Measurements from ENCODE around the gene CBX2. TPM values are rescaled to one million over a fixed set of nuclear protein-coding genes. Genes with fewer than 3 reads are reported as not detected.
"Not testable (repeated sequence)": the region's sequence is repeated elsewhere in the genome, so short reads cannot be mapped to it uniquely, and the experiment has no call there.

The CBX2 gene
- total RNA-seq, 2 experiments from 2014 or later, result 16.2 to 16.5 TPM

DNA sequence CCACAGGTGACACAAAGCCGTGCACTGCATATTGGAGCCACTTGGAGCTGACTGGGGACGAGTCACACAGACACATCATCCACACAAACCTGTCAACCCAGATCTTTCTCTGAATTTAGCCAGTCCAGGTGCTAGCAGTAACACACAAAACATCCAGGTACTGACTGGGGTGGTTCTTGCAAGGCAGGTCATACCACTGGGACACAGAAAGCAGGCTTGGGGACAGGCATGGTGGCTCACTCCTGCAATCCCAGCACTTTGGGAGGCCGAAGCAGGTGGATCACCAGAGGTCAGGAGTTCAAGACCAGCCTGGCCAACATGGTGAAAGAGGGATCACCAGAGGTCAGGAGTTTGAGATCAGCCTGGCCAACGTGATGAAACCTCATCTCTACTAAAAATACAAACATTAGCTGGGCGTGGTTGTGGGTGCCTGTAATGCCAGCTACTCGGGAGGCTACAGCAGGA lies 32.3 kb upstream of the CBX2 start:
- ATAC-seq, result no peak

DNA sequence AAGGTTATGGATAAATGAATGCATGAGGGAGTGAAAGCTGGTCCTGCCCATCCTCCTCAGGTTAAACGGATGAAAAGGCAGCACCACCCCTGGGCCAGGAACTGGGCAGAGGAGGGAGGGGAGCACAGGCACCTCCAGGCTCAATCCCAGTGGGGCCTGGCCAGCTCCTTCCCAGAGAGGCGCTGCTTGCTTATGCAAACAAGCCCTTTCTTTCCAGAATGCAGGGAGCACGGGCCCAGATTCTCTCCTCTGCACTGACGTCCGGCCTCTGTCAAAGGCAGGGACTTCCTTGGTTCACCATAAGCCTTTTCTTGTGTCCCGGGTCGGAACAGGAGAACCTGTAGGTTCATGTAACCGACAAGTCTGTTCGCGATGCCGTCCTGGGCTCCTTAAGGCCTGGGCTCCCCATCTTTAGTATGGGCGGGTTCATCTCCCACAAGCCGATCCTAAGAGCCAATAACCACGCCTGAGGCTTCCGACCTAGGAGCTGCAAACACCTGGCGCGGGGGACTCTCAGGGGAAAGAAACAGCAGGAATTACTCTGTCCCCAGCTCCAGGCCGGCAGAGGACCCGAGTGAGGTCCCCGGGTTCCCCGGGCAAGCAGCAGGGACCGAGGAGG lies 30.9 kb upstream of the CBX2 start:
- CTCF ChIA-PET, result interaction anchor here (0.5 to 2.8 kb wide), 13 partner anchors 19 to 247 kb away, joined by 3 to 11 read pairs (median 5); no protein-coding TSS in a partner anchor
- POLR2A ChIA-PET, result no interaction called here
- H3K4me3 Mint-ChIP-seq, result no peak overlapping the region
- H3K27me3 Mint-ChIP-seq (ENCODE audit: low read depth), result peaks cover 38% of the 10 kb centered on the region
- ATAC-seq (no peak), DNase-seq (no peak)
- no peaks in the 10 kb centered on the region for H3K36me3 Mint-ChIP-seq (ENCODE audit: low read depth)
- H3K27ac Mint-ChIP-seq, result no peak overlapping the region
- peaks cover 19% of the 10 kb centered on the region for H3K4me1 Mint-ChIP-seq (ENCODE audit: low read depth)
- H3K9me3 Mint-ChIP-seq (ENCODE audit: insufficient read depth), result no peaks in the 10 kb centered on the region

More for the DNA sequence above, 32.3 kb upstream of the CBX2 start:
- Mint-ChIP-seq H3K36me3 (ENCODE audit: low read depth) (no peaks in the 10 kb centered on the region), H3K4me3 (peak overlapping the region; percentile 38), H3K27ac (no peak overlapping the region), H3K27me3 (ENCODE audit: low read depth) (peaks cover 26% of the 10 kb centered on the region), H3K4me1 (ENCODE audit: low read depth) (peaks cover 19% of the 10 kb centered on the region), H3K9me3 (ENCODE audit: insufficient read depth) (no peaks in the 10 kb centered on the region)
- CTCF ChIA-PET, result interaction anchor here (0.6 to 2.9 kb wide), 32 partner anchors 9 to 510 kb away, joined by 3 to 11 read pairs (median 4); partner anchors contain the start of gene GAA
- no peak for DNase-seq
- POLR2A ChIA-PET, result interaction anchor here (0.5 kb wide), 1 partner anchor 731 kb away, joined by 3 read pairs; no protein-coding TSS in a partner anchor

DNA sequence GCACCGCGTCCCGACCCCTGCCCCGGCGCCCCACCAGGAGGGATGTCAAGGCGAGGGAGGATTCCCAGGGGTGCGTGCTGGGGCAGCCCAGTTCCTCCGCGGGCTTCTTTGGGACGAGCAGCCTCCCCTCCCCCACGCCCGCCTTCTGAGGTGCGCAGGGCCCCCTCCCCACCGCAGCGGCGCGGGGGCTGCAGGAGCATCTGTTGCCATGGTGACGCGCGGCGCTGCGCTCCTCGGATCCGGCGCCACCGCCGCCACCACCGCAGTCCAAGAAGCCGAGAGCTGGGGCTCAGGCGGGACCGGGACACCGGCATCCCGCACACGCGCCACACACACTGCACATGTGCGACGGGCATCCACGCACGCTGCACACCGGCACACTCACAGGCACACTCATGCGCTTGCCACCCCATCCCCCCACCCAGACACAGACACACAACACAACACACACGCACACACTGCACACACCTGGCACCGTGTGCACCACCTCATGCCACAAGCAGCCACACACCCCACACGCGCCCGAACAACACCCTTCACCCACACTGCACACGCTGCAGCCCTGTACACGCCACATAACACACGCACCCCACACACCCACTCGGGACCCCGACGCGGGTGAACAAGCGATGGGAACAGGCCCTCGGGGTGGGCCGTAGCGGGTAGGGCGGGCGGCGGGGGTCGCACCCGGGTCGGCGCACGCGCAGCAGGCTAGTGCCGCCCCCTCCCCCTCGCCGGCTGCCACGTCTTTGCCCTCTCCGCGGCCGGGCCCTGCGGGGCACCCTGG lies 30.2 kb upstream of the CBX2 start:
- H3K4me1 Mint-ChIP-seq (ENCODE audit: low read depth), result peaks cover 21% of the 10 kb centered on the region
- H3K27me3 Mint-ChIP-seq (ENCODE audit: low read depth), result peaks cover 38% of the 10 kb centered on the region
- ChIA-PET CTCF (interaction anchor here (1.2 to 2.8 kb wide), 6 partner anchors 19 to 247 kb away, joined by 3 to 11 read pairs (median 6); no protein-coding TSS in a partner anchor), POLR2A (no interaction called here)
- H3K36me3 Mint-ChIP-seq (ENCODE audit: low read depth), result no peaks in the 10 kb centered on the region
- no peak for ATAC-seq
- H3K27ac Mint-ChIP-seq, result no peak overlapping the region
- DNase-seq, result no peak
- no peaks in the 10 kb centered on the region for H3K9me3 Mint-ChIP-seq (ENCODE audit: insufficient read depth)
- peak overlapping the region; percentile 38 for H3K4me3 Mint-ChIP-seq

DNA sequence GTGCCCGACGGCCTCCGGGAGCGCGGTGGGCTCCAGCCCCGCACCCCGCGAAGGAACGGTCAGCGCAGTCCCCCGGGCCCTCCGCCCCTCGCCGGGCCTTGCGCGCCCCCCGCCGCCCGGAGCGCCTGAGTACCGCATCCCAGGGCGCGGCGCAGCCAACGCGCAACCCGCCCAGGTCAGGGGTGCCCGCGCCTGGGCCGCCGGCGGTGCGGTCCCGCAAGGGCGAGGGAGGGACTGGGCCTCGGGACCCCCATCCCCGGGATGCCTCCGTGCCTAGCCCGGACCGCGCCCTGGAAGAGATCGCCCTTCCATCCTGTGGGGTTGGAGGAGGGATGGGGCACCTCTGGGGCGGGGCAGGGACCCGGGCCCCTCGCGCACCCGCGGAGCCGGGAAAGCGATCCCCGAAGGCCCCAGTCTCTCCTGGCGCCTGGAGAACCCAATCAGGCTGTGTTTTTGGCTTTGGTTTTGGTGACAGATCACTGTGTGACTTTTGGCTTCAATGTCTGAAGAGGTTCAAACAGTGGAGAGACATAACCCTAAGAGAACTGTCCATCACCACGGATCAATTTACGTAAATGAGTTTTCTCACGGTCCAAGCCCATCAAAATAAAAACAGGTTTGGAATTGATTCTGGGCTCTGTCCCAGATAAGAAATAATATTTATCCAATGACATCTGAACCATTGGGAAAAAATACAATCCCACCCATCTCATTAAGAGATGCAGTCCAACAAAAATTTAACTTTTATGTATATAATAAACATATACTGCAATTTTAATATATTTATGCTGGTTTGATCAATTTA lies 29.5 kb upstream of the CBX2 start:
- DNase-seq (no peak), ATAC-seq (no peak)
- no peaks in the 10 kb centered on the region for H3K36me3 Mint-ChIP-seq (ENCODE audit: low read depth)
- H3K4me3 Mint-ChIP-seq, result no peak overlapping the region
- CTCF ChIA-PET, result no interaction called here
- peaks cover 37% of the 10 kb centered on the region for H3K27me3 Mint-ChIP-seq (ENCODE audit: low read depth)
- H3K27ac Mint-ChIP-seq, result no peak overlapping the region
- no peaks in the 10 kb centered on the region for H3K9me3 Mint-ChIP-seq (ENCODE audit: insufficient read depth)
- POLR2A ChIA-PET, result no interaction called here
- peaks cover 21% of the 10 kb centered on the region for H3K4me1 Mint-ChIP-seq (ENCODE audit: low read depth)

DNA sequence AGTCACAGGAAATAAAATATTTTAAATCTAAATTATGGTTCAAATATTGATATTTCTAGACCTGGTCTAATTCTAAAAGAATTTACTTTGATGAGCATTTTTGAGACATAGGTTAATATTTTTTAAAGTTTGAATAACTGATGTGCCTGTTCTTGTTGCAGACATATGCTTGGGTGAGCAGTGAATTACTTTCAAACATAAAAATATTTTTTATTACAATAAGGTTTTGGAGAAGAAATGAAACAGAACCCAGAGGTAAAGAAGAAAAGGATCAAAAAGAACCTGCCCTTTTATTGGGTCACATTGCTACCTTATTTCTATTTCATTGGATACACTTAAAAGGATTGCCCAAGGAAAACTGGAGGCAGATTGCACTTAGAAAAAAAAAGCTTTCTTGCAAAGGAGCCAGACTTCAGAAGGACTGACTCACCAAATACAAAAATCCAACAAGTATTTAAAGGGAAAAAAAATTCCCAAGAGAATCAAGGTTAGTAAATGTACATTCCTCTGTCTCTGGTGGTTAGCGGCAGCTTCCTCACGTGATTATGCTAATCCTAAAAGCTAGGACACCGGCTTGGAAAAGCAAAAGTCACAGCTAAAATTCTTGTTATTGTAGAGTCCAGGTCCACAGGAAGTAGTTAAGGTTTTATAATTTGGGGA lies 28.7 kb upstream of the CBX2 start:
- H3K27me3 Mint-ChIP-seq (ENCODE audit: low read depth), result peaks cover 37% of the 10 kb centered on the region

DNA sequence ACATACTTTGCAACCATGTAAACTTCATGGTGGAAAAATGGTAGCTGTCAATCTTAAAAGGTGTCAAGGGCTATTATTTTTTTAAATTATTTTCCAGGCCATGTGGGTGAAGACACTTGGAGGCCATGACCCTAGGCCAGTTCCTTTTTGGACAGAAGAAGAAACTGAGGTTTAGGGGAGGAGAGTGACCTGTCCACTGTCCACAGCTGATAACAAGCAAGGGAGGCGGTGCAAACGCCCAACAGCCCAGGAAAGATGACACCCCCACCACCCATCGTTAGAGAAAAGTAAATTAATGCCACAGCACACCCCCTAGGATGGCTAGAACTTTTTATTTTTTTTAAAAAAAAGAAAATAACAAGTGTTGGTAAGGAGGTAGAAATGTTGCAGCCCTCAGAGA lies 28.0 kb upstream of the CBX2 start:
- ChIA-PET CTCF (no interaction called here), POLR2A (interaction anchor here (0.6 kb wide), 1 partner anchor 48 kb away, joined by 3 read pairs; no protein-coding TSS in a partner anchor)
- Mint-ChIP-seq H3K36me3 (ENCODE audit: low read depth) (no peaks in the 10 kb centered on the region), H3K27me3 (ENCODE audit: low read depth) (peaks cover 37% of the 10 kb centered on the region), H3K27ac (no peak overlapping the region), H3K4me1 (ENCODE audit: low read depth) (peaks cover 21% of the 10 kb centered on the region), H3K4me3 (no peak overlapping the region), H3K9me3 (ENCODE audit: insufficient read depth) (no peaks in the 10 kb centered on the region)
- no peak for DNase-seq
- ATAC-seq, result no peak

More for the DNA sequence above, 28.7 kb upstream of the CBX2 start:
- peaks cover 21% of the 10 kb centered on the region for H3K4me1 Mint-ChIP-seq (ENCODE audit: low read depth)
- H3K27ac Mint-ChIP-seq, result no peak overlapping the region
- ChIA-PET POLR2A (no interaction called here), CTCF (no interaction called here)
- no peak overlapping the region for H3K4me3 Mint-ChIP-seq
- H3K9me3 Mint-ChIP-seq (ENCODE audit: insufficient read depth), result no peaks in the 10 kb centered on the region
- DNase-seq (no peak), ATAC-seq (no peak)
- H3K36me3 Mint-ChIP-seq (ENCODE audit: low read depth), result no peaks in the 10 kb centered on the region

DNA sequence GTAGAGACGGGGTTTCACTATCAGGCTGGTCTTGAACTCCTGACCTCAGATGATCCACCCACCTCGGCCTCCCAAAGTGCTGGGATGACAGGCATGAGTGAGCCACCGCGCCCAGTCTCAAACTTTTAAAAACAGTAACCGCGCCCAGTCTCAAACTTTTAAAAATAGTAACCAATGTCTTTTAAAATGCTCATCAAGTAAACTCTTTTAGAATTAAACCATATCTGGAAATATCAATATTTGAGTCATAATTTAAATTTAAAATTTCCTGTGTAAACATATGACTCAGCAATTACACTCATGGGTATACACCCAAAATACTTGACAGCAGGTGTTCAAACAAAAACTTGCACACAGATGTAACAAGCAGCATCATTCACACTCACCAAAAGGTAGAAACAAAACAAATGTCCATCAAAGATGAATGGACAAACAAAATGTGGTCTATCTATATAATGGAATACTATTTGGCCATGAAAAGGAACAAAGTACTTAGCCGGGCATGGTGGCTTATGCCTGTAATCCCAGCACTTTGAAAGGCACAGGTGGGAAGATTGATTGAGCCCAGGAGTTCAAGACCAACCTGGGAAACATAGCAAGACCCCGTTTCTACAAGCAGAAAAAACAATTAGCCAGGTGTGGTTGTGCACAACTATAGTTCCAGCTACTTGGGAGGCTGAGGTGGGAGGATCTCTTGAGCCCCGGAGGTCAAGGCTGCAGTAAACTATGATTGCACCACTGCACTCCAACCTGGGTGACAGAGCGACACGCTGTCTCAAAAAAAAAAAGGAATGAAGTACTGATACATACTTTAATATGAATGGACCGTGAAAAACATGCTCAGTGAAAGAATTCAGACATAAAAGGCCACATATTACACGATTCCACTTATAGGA lies 27.1 kb upstream of the CBX2 start:
- peaks cover 12% of the 10 kb centered on the region for H3K4me1 Mint-ChIP-seq (ENCODE audit: low read depth)
- no peaks in the 10 kb centered on the region for H3K9me3 Mint-ChIP-seq (ENCODE audit: insufficient read depth)
- ATAC-seq, result no peak
- peaks cover 34% of the 10 kb centered on the region for H3K27me3 Mint-ChIP-seq (ENCODE audit: low read depth)
- CTCF ChIA-PET, result interaction anchor here (1.0 kb wide), 1 partner anchor 9 kb away, joined by 6 read pairs; no protein-coding TSS in a partner anchor
- no peak overlapping the region for H3K27ac Mint-ChIP-seq
- H3K36me3 Mint-ChIP-seq (ENCODE audit: low read depth), result no peaks in the 10 kb centered on the region
- H3K4me3 Mint-ChIP-seq, result no peak overlapping the region
- DNase-seq, result no peak
- POLR2A ChIA-PET, result no interaction called here

DNA sequence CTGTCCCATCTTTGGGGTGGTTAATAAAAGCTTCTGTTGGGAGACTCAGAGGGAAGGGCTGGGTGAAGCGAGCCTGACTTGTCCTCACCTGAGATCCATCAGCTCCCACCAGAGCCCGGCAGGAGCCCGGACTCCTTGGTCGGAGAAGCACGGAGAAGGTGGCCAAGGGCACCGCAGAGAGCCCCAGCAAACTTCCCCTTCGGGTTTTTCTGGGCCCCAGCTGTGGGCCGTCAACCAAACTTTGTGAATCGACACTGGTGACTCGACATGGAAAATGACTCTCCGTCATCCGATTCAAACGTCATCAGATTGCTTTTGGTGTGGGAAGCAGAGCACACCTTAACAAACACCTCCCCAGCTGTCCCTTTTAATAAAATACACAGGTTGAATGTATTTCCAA lies 25.8 kb upstream of the CBX2 start:
- Mint-ChIP-seq H3K27ac (no peak overlapping the region), H3K36me3 (ENCODE audit: low read depth) (no peaks in the 10 kb centered on the region), H3K9me3 (ENCODE audit: insufficient read depth) (no peaks in the 10 kb centered on the region), H3K27me3 (ENCODE audit: low read depth) (peaks cover 31% of the 10 kb centered on the region), H3K4me3 (no peak overlapping the region), H3K4me1 (ENCODE audit: low read depth) (peaks cover 5% of the 10 kb centered on the region)
- no peak for ATAC-seq
- POLR2A ChIA-PET, result no interaction called here
- CTCF ChIA-PET, result interaction anchor here (1.0 to 1.9 kb wide), 2 partner anchors 11 to 87 kb away, joined by 4 to 6 read pairs; partner anchors contain the start of gene CBX4
- DNase-seq, result no peak

DNA sequence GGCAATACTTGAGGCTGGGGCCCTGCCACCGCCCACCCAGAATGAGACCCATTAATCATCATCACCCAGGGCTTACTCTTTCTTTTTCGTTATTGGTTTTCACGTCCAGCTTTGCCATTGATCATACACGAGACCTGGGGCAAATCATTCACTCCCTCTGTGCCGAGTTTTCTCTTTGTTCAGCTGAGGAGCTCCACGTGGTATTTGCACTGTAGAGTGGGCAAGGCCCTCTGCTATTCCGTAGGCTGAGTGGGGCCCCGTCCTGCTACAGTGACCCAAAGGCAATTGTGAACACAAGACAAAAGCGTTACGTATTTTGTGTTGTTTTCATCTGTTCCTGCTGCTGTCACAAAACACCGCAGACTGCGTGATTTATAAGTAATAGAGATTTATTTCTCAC lies 23.6 kb upstream of the CBX2 start:
- ATAC-seq (no peak), DNase-seq (no peak)
- POLR2A ChIA-PET, result no interaction called here
- CTCF ChIA-PET, result interaction anchor here (0.9 to 1.2 kb wide), 2 partner anchors 8 to 54 kb away, joined by 3 read pairs; no protein-coding TSS in a partner anchor
- Mint-ChIP-seq H3K4me3 (no peak overlapping the region), H3K36me3 (ENCODE audit: low read depth) (no peaks in the 10 kb centered on the region), H3K4me1 (ENCODE audit: low read depth) (peaks cover 2% of the 10 kb centered on the region), H3K9me3 (ENCODE audit: insufficient read depth) (no peaks in the 10 kb centered on the region), H3K27ac (no peak overlapping the region), H3K27me3 (ENCODE audit: low read depth) (peaks cover 21% of the 10 kb centered on the region)

DNA sequence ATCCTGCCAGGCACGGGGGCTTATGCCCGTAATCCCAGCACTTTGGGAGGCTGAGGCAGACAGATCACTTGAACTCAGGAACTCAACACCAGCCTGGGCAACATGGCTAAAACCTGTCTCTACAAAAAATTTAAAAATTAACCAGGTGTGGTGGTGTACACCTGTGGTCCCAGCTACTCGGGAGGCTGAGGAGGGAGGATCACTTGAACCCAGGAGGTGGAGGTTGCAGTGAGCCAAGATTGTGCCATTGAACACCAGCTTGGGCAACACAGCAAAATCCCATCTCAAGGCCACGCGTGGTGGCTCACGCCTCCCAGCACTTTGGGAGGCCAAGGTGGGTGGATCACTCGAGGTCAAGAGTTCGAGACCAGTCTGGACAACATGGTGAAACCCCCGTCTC lies 23.0 kb upstream of the CBX2 start:
- not testable (repeated sequence) for H3K36me3 Mint-ChIP-seq (ENCODE audit: low read depth)

More for the DNA sequence above, 23.0 kb upstream of the CBX2 start:
- ATAC-seq; H3K27ac Mint-ChIP-seq; DNase-seq; H3K9me3 Mint-ChIP-seq (ENCODE audit: insufficient read depth); H3K4me1 Mint-ChIP-seq (ENCODE audit: low read depth); H3K4me3 Mint-ChIP-seq; POLR2A ChIA-PET: not testable (repeated sequence)
- CTCF ChIA-PET, result interaction anchor here (0.9 to 1.2 kb wide), 2 partner anchors 9 to 54 kb away, joined by 3 read pairs; no protein-coding TSS in a partner anchor
- peaks cover 17% of the 10 kb centered on the region for H3K27me3 Mint-ChIP-seq (ENCODE audit: low read depth)
